Right cardiac atrium (tissue), 5 donors: ENCODE results near the gene PLA2G4A. TPM values are rescaled to one million over a fixed set of nuclear protein-coding genes. Genes with fewer than 3 reads are reported as not detected.

ENCODE experiments used
- ATAC-seq, 2 donors: fragments of 200-7000 bp; cut with Tn5 transposase; one replicate each; pipeline versions ENCODE4 v1.8.0 to v1.9.1; 2020; ENCODE audit warnings: moderate library complexity in 2 of 2, mild to moderate bottlenecking in 1 of 2
- DNase-seq, 3 donors: peaks; one replicate each; pipeline ENCODE4 v3.0.0-alpha.2; 2020
- H3K27ac ChIP-seq: one replicate; pipeline ENCODE4 v1.5.1; 2013; ENCODE audit warnings: mild to moderate bottlenecking, low read length, control low read depth, moderate library complexity
- H3K27me3 ChIP-seq: one replicate; pipeline ENCODE4 v1.6.1; 2013; ENCODE audit not compliant: control insufficient read depth, insufficient read depth
- H3K4me1 ChIP-seq: one replicate; pipeline ENCODE4 v1.6.1; 2013; ENCODE audit warnings: low read length; ENCODE audit not compliant: control insufficient read depth, insufficient read depth
- H3K4me3 ChIP-seq: one replicate; pipeline ENCODE4 v1.5.1; 2013; ENCODE audit warnings: low read length, control low read depth
- H3K9me3 ChIP-seq: one replicate; pipeline ENCODE4 v1.6.1; 2013; ENCODE audit warnings: low read length; ENCODE audit not compliant: control insufficient read depth
- WGBS: extraction: QIAGEN DNeasy Blood & Tissue Kit; methylation state at CpG from one replicate; pipeline ENCODE4 v1.1.7; 2013; 5-methylcytosine and 5-hydroxymethylcytosine counted together
- intact Hi-C, 4 donors: fragments of 100-400 bp; cut with DNase I; formaldehyde crosslinking; loops; one replicate each; pipeline versions ENCODE4 v1.11.0 to v1.14.0; 2022 to 2023
- polyA plus RNA-seq: library from polyadenylated mRNA; stranded (reverse); fragments of 200-250 nt; gene quantifications from one replicate; pipeline ENCODE4 v1.2.3, GENCODE V29; 2013
- total RNA-seq, 4 donors: library from RNA; stranded (reverse); fragmentation: NEBNext Ultra II Directional; extraction: Animal tissue kit (Norgen Biotek cat#: 25700); gene quantifications; one replicate each; pipeline ENCODE4 v1.2.1, GENCODE V29; 2021
- donor health status: healthy with polysubstance abuse.
- donor health status: DM: no; HTN: yes; CAD: no.
- donor health status: DM: no; HTN: no; CAD: no.
- donor health status: DM: no; HTN: yes; CAD: no; lungs with severe emphysema.
- donor health status: DM: yes; HTN: yes; CAD: no.

The PLA2G4A gene
- total and polyA plus RNA-seq, 5 donors, result 3.2 to 8.4 (median 6.7) TPM

DNA sequence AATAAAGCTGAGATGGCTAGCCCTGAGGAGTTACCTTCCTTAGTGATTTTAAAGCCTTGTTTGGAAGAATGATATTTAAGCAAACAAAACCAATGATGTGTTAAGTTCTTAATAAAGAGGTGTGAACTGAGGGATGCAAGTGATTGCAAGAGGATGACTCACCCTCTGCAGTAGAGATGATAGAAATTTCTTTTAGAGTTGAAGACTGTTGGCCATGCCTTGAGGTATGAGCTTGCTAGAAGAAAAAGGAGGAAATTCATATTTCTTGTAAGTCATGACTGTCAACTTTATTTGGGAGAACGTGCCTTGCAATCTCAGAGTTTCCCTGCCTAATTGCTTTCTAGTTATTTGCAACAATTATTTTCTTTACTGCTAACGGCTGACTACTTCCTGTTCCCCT, 94.7 kb downstream of the PLA2G4A start:
- ATAC-seq, result no peak
- no peak overlapping the region for H3K27ac ChIP-seq
- H3K27me3 ChIP-seq, result no peaks in the 10 kb centered on the region
- H3K4me3 ChIP-seq, result no peak overlapping the region
- H3K9me3 ChIP-seq, result no peaks in the 10 kb centered on the region
- intact Hi-C loops, result no loop called here
- DNase-seq, result no peak
- H3K4me1 ChIP-seq, result no peaks in the 10 kb centered on the region
- 58% methylated on average over 2 of the region's 2 CpGs for WGBS

DNA sequence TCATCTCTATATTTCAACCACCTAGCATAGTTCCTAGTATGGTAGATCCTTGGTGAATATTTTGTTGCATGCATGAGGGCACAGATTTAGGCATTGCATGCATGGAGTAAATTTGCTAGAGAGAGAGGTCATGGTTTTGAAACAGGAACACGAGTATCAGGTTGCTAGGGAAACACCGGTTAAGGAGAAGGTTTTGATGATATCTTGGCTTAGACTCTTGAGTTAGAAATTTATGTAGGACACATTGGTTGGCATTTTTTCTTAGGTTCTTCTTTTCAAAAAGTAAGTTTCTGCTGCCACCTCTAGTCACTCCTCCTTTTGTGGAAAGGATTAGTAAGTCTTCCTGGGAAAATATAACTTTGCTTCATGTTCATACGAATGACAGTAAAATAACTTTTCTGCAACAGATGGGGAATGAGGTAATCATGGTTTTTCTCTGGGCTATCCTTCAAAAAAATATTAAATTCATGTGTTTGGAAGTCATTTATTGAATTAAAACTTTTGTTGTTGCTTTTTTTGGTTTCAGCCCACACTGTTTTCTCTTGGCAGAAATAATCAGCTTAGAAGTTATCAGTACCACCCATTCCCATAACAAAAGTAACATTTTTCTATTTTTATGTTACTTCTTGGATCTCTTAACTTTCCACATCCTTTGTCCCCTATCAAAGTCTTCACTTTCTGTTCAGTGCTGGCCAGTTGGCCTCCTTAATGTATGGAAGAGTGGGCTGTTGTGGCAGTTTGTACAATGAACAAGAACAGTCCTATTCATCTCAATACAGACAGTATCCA, 97.3 kb downstream of the PLA2G4A start:
- Histone ChIP-seq H3K27ac (no peak overlapping the region), H3K4me3 (no peak overlapping the region), H3K4me1 (no peaks in the 10 kb centered on the region), H3K9me3 (no peaks in the 10 kb centered on the region), H3K27me3 (no peaks in the 10 kb centered on the region)
- DNase-seq (no peak), ATAC-seq (peak; percentile 59 to 64)
- 41% methylated on average over 3 of the region's 3 CpGs for WGBS
- intact Hi-C loops, result no loop called here

DNA sequence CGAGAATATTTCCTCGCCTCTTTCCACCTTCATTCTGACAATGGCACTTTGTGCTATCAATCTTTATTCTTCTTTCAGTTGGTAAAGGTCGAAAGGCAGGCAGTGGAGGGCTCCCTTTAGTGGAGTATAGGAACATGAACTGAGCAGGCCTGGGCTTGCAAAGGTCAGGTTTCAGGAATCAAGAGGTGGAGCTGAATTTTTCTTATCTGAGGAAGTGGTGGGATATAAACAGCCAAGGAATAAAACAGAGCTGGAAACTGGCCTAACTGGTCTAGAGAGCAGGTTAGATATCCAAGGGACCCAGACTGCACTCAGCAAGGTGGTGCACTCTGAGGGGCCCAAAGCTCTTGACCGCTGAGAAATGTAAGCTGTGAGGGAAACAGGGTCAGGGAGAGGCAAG, 99.1 kb downstream of the PLA2G4A start:
- H3K4me1 ChIP-seq, result no peaks in the 10 kb centered on the region
- WGBS, result 73% methylated on average over 4 of the region's 4 CpGs
- intact Hi-C loops, result no loop called here
- H3K4me3 ChIP-seq, result no peak overlapping the region
- H3K27me3 ChIP-seq, result no peaks in the 10 kb centered on the region
- DNase-seq, result no peak
- peak in 1 of 2 donors; percentile 82 for ATAC-seq
- H3K9me3 ChIP-seq, result no peaks in the 10 kb centered on the region
- no peak overlapping the region for H3K27ac ChIP-seq

DNA sequence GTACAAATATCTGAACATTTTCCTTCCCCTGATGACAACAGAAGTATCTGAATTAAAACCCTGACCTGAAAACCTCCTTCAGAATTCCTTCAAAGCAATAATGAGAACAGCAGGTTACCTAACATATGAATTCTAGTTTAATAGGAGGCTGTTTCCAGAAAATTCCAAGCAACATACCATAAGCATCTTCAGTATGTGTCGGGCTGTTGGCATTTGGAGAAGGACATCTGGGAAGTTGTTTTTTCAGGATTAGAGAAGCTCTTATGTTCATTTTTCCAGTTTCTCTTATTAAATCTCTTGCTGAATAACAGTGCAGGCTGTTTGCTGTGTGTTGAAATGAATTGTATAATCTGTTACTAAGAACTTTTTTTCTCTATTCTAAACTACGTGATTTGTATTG, 101.5 kb downstream of the PLA2G4A start:
- Histone ChIP-seq H3K27me3 (no peaks in the 10 kb centered on the region), H3K4me3 (no peak overlapping the region), H3K9me3 (no peaks in the 10 kb centered on the region), H3K4me1 (no peaks in the 10 kb centered on the region), H3K27ac (no peak overlapping the region)
- DNase-seq, result no peak
- 81% methylated on average over 2 of the region's 2 CpGs for WGBS
- no peak for ATAC-seq
- intact Hi-C loops, result no loop called here

DNA sequence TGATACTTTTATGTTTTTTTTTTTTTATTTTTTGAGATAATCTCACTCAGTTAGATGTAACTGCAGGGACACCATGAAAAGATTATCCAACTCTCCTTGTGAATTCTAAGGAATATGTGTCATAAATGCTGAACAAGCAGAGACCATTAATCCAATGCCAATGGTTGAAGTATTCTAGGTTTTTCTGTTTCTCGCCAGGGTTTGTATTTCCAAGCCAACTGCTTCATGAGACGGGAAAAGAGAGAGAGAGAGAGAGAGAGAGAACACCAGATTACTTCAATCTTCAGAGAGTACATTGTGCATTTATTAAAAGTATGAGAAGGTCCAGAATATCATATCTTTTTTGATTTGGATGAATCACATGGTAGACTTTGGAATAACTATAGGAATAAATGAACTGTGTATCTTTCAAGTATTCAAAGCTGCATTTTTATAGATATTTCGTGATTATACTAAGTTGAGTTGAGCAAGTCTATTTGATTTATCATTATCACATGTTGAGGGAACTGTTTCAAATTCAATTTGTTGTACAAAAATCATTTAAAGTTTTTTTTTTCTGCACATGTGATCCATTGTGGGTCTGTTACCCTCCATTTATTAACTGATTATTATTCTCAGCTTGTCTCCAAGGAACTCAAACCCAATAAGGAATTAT, 108.4 kb downstream of the PLA2G4A start:
- H3K4me3 ChIP-seq, result no peak overlapping the region
- intact Hi-C loops, result no loop called here
- no peak overlapping the region for H3K27ac ChIP-seq
- WGBS, result 65% methylated on average over 3 of the region's 3 CpGs
- no peaks in the 10 kb centered on the region for H3K9me3 ChIP-seq
- H3K27me3 ChIP-seq, result no peaks in the 10 kb centered on the region
- no peaks in the 10 kb centered on the region for H3K4me1 ChIP-seq
- DNase-seq (no peak), ATAC-seq (peak in 1 of 2 donors; percentile 36)

DNA sequence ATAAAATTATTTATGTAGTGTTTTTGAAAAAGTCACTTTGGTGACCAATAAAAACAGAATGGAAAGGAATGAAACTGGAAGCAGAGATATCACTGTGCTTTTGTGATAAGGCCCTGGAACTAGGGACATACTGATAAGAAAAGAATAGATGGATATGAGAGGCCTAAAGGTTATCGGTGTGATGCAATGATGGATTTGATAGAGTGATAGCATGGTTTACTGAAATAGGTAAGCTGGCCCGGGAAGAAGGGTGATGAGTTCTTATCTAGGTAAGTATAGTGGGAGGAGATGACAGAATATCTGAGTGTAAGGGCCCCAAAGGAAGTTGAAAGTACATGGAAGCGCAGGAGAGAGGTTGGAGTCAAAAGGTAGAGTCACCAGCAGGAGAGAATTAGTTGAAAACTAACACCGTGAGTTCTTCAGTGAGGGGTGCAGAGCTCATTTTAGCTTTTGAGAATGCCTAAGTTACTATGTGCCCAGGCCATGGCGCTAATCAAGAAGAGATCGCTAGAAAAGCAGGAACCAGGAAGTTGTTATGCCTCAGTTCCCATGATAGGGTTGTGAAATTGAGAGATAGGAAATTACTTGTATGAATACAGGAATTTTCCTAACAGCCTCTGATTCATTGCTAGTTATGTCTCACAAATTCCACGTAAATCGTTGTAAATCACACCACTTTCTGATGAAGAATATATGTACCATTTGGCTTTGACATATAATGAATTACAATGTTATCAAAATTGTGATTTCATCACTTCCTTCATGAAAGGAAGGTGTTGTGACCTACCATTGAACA, 115.3 kb downstream of the PLA2G4A start:
- WGBS, result 71% methylated on average over 8 of the region's 8 CpGs
- Histone ChIP-seq H3K27ac (no peak overlapping the region), H3K9me3 (no peaks in the 10 kb centered on the region), H3K27me3 (no peaks in the 10 kb centered on the region), H3K4me1 (no peaks in the 10 kb centered on the region), H3K4me3 (no peak overlapping the region)
- ATAC-seq, result peak in 1 of 2 donors; percentile 9
- DNase-seq, result no peak
- intact Hi-C loops, result no loop called here

DNA sequence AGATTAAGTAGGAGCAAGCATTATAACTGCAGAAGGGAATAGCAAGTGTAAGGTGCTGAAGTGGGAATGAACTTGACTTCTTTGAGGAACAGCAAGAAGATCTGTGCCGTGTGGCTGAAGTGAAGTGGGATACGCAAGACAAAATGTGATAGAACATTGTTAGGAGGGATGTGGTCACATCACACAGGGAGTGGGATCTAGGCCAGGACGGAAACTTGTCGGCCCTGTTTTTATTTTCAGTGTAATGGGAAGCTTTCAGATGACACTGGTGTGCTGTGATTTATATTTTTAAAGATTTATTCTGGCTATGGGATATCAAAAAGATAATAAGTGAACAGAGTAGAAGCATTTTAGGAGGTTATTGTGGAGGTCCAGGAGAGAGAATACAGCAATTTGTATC, 116.4 kb downstream of the PLA2G4A start:
- Histone ChIP-seq H3K4me1 (no peaks in the 10 kb centered on the region), H3K9me3 (no peaks in the 10 kb centered on the region), H3K27ac (no peak overlapping the region), H3K27me3 (no peaks in the 10 kb centered on the region), H3K4me3 (no peak overlapping the region)
- 84% methylated on average over 4 of the region's 4 CpGs for WGBS
- no peak for ATAC-seq
- no peak for DNase-seq
- intact Hi-C loops, result no loop called here

DNA sequence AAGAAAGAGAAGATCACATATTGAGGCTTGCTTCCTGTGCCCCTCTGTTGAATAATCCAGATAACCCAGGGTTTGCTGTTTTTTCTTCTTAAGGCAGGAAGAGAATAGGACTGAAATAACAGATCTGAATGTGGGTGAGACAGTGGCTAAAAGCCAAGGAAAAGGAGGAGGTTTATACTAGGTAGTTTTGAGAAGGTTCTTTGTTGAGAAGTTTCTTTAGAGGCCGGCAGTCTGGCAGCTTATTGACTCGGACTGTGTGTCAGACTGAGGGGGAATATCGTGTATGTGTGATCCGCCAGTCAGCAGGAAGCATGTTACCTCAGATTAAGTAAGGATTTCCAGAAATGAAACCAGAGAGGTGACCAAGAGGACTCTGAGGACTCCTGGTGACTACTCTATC, 119.8 kb downstream of the PLA2G4A start:
- H3K27ac ChIP-seq, result no peak overlapping the region
- H3K4me3 ChIP-seq, result no peak overlapping the region
- ATAC-seq, result peak; percentile 89 to 98
- H3K27me3 ChIP-seq, result no peaks in the 10 kb centered on the region
- WGBS, result 57% methylated on average over 4 of the region's 4 CpGs
- DNase-seq, result peak; percentile 37 to 57 (median 43)
- H3K9me3 ChIP-seq, result no peaks in the 10 kb centered on the region
- intact Hi-C loops, result no loop called here
- H3K4me1 ChIP-seq, result no peaks in the 10 kb centered on the region

DNA sequence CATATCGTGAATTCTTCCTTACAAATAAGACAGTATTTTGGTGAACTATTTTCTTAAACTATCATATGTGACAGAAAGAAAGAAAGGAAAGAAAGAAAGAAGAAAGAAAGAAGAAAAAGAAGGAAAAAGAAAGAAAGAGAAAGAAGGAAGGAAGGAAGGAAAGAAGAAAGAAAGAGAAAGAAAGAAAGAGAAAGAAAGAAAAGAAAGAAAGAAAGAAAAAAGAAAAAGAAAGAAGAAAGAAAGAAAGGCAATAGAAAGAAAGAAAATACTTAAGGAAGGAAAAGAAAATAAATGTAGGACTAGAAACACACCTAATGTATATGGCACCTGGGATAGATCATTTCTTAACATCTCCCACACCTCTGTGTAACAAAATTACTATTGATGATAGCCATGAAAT, 120.4 kb downstream of the PLA2G4A start:
- Histone ChIP-seq H3K27me3 (no peaks in the 10 kb centered on the region), H3K4me1 (no peaks in the 10 kb centered on the region), H3K9me3 (no peaks in the 10 kb centered on the region), H3K4me3 (no peak overlapping the region), H3K27ac (no peak overlapping the region)
- WGBS, result 0% methylated on average over 1 of the region's 1 CpG
- DNase-seq, result no peak
- no peak for ATAC-seq
- intact Hi-C loops, result no loop called here

DNA sequence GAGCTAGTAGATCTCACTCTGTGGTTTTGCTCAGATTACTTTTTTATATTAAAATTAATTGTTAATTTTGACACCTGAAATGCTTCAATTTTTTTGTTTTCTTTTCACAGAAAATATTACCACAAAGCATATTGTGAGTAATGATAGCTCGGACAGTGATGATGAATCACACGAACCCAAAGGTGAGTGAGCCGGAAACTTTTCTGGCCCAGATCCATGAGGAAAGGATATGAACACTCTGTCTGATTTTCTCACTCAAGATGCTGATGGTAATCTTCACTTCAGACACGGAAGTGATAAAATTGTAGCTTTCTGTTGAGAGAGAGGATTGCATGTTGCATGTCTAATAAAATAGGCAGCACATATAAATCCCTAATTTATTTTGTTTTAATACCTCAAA, 121.8 kb downstream of the PLA2G4A start:
- ATAC-seq, result no peak
- Histone ChIP-seq H3K27ac (no peak overlapping the region), H3K9me3 (no peaks in the 10 kb centered on the region), H3K4me3 (no peak overlapping the region), H3K27me3 (no peaks in the 10 kb centered on the region), H3K4me1 (no peaks in the 10 kb centered on the region)
- DNase-seq, result no peak
- intact Hi-C loops, result no loop called here
- 70% methylated on average over 4 of the region's 4 CpGs for WGBS

DNA sequence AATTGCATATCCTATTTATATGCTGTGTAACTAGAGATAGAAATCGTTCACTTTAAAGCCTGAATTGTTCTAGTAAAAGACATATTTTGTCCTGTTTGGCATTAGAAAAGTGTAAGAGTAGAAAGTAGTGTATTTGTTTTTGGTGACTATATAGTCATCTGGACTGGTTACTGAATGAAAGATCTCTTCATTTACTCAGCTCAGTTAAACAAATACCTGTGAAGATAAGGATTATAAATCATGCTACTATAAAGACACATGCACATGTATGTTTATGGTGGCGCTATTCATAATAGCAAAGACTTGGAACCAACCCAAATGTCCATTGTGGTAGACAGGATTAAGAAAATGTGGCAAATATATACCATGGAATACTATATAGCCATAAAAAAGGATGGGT, 125.1 kb downstream of the PLA2G4A start:
- Histone ChIP-seq H3K9me3 (no peaks in the 10 kb centered on the region), H3K4me1 (no peaks in the 10 kb centered on the region), H3K27ac (no peak overlapping the region), H3K27me3 (no peaks in the 10 kb centered on the region), H3K4me3 (no peak overlapping the region)
- ATAC-seq (no peak), DNase-seq (no peak)
- 82% methylated on average over 2 of the region's 2 CpGs for WGBS
- intact Hi-C loops, result no loop called here
